Glomerular endothelial cell (primary cell): ENCODE data around the gene ROR2. TPM values are rescaled to one million over a fixed set of nuclear protein-coding genes. Genes with fewer than 3 reads are reported as not detected.

Source experiments
- DNase-seq: peaks from one replicate; pipeline ENCODE4 v3.0.0-alpha.2; 2011; ENCODE audit warnings: low read depth, low spot score; ENCODE audit errors: extremely low read depth
- total RNA-seq: library from RNA; depleted of rRNA; stranded (reverse); fragments of >200 nt; gene quantifications from 2 replicates; pipeline ENCODE4 v1.2.3, GENCODE V29; 2015

The ROR2 gene
- total RNA-seq, 1 donor from 2014 or later: 0.12 TPM

- no peak for DNase-seq
These were observed 105.2 kb downstream of the ROR2 start for GRCh38 chr9:91844701-91845291.

- DNase-seq: no peak
These were observed 105.8 kb downstream of the ROR2 start for GRCh38 chr9:91844190-91844589.

DNA sequence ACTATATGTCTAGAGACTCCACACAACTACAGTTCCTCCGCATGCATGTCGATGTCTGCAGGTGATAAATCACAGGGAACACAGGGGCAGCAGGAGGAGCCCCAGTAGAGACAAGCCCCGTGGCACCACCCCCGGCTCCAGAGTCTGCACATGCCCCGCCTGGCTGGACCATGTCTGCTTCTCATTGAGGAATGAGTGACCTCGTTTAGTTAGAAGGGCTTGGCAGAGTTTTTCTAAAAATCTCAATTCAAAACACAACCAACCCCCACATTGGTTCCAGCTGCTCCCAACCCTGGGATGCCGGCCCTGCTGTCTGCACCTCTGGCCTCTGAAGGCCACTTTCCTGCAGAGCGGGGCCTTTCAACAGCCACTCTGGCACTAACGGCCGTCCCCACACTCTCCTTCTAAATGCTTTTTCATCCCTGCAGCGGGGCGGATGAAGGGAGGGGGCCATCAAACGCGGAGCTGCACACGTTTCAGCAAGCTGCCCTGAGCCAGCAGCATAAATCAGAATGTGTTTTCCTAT, 106.3 kb downstream of the ROR2 start:
- no peak for DNase-seq

GRCh38 chr9:91843093-91843492, 106.9 kb downstream of the ROR2 start:
- no peak for DNase-seq

DNA sequence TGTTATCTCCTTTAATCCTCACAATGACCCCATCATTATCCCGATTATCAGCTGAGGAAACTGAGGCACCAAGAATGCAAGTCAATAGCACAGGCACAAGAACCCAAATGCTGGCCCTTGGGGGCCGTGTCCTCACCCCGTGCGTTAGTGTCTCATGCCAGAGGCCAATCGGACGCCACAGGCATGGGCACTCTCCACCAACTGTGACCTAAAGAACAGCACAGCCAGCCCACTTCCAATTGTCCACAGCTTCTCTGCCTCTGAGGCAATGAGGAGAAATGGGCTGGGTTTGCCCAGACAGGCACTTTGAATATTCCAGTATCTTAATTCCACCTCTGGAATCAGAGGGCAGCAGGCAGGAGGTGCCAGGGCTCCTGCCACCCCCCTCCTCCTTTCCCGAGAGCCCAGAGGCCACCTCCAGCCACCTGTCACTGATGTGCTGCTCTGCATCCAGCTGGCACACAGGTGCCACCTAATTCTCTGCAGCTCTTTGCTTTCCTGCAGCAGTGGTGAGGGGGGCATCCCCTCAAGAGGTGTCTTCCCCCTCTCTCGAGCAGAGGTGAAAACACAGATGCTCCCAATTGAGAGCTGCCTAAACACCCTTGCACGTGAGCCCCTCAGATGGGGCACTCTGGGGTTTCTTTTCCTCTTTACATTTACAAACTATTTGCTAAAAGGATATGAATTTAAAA, 107.5 kb downstream of the ROR2 start:
- DNase-seq: no peak

- DNase-seq: no peak
These were observed 108.4 kb downstream of the ROR2 start for GRCh38 chr9:91841591-91841990.

- no peak for DNase-seq
These were observed 109.1 kb downstream of the ROR2 start for GRCh38 chr9:91840882-91841281.

- no peak for DNase-seq
These were observed 109.6 kb downstream of the ROR2 start for GRCh38 chr9:91840469-91840868.

DNA sequence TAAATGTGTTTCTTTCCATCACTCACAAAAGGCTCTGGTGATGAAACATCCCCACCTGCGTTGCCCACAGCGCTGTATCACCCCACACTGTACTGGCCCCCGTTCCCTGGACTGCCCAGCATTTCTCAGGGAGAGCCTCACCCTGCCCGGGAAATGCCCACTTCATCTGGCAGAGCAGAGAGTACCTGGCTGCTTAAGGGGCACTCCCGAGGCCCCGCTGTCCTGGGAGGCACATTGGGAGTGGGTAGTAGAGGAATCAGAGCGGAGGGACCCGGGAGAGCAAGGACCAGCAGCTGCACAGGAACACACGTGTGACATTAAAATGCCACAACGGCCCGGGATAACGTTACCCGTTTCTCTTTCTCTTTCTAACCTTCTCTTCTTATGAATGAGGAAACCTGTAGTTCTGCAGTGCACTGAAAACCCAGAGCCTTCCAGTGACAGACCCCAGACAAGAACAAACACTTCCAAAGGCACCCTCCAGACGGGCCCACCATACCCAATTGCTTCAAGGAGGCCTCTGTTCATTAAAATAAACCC, 110.0 kb downstream of the ROR2 start:
- DNase-seq: no peak

- DNase-seq: no peak
These were observed 111.9 kb downstream of the ROR2 start for GRCh38 chr9:91837981-91838731.

- DNase-seq: no peak
These were observed 113.5 kb downstream of the ROR2 start for GRCh38 chr9:91836515-91836914.

- DNase-seq: no peak
These were observed 114.4 kb downstream of the ROR2 start for GRCh38 chr9:91835632-91836031.

DNA sequence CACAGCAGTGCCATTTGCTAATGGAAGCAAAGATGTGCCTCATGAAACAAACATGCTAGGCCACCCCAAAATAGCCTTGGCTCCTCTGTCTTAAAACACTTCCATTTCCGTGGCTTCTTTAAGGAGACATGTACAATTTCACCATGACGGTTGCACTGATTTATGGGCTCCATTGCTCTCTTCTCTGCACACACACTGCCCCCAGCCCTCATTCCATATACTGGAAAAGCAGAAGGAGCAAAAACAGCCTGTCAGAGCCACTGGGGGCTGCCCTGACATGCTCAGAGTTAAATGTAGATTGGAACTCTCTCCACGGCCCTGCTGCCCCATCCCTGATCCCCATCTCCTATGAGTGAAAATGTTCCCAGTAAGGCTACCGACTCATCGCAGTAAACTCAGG, 114.8 kb downstream of the ROR2 start:
- DNase-seq: no peak

- DNase-seq: no peak
These were observed 115.3 kb downstream of the ROR2 start for GRCh38 chr9:91834740-91835139.

- DNase-seq: no peak
These were observed 116.2 kb downstream of the ROR2 start for GRCh38 chr9:91833878-91834255.

GRCh38 chr9:91833096-91833877, 116.7 kb downstream of the ROR2 start:
- DNase-seq: no peak

DNA sequence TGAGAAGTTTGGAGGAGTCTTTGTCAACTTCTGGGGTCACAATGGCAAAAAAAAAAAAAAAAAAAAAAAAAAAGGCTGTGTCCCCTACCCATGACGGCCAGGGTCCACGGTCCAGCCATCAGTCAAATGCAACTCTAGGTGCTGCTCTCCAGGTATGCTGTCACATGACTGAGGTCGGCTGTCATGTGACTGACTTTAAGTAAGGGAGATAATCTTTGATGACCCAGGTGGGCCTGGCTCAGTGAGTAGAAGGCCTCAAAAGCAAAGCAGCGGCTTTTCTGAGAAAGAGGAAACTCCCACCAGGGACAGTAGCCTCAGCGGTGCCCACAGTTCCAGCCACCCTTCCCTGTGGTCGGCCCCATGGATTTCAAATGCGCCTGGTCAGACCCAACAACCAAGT, 117.7 kb downstream of the ROR2 start:
- no peak for DNase-seq

- no peak for DNase-seq
These were observed 124.2 kb downstream of the ROR2 start for GRCh38 chr9:91825866-91826265.

GRCh38 chr9:91825422-91825821, 124.6 kb downstream of the ROR2 start:
- no peak for DNase-seq

DNA sequence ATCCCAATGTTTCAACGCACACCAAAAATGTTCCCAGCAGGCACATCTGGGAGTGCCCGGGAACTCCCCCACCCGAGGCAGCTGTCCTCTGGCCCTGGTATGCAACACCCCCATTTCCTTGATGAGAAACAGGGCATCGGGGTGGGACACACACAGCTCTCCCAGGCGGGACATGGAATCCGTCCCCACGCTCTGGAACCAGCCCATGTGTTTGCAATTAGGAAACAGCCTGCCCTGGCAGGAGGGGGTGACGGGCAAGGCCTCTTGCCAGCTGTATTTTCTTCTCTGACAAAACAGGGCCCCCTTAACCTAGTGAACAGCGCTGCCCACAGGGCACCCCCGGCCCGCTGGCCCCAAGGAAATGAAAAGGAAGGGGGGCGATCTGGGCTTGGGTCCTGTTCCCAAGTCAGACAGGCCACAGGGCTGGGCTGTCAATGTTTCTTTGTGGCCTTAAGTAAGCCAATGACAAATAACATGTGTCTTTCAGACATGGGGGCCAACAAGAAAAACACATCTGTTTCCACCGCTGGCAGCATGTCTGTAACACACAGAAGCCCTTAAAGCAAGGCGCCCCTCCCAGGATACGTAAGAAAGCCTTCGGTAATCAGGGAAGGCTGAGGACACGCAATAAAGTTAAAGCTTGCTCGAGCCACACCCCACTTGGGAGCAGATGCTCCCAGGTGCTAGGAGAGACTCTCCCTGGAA, 125.3 kb downstream of the ROR2 start:
- DNase-seq: no peak
